Measurements from ENCODE around the gene ARHGAP18. TPM values are rescaled to one million over a fixed set of nuclear protein-coding genes. Genes with fewer than 3 reads are reported as not detected.

Gene ARHGAP18
- total and polyA plus RNA-seq, 4 donors: 1.6 to 8.0 (median 3.0) TPM

DNA sequence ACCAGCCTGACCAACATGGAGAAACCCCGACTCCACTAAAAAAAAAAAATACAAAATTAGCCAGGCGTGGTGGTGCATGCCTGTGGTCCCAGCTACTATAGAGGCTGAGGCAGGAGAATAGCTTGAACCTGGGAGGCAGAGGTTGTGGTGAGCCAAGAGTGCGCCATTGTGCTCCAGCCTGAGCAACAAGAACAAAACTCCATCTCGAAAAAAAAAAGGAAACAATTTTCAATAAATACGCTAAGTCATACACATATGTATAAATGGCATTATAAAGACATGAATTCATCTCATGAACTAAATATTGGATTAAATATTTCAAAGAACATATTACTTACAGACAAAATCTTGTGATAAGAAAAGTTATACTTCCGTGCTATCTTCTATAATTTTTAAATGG is 2.9 kb downstream of the ARHGAP18 start:
- H3K27me3 ChIP-seq (ENCODE audit: control insufficient read depth in 4 of 4, insufficient read depth in 4 of 4, low read length in 3 of 4): no peaks in the 10 kb centered on the region
- peaks cover 0 to 15% (median 10%) of the 10 kb centered on the region in 4 donors for H3K4me1 ChIP-seq (ENCODE audit: control insufficient read depth in 4 of 4, insufficient read depth in 4 of 4, low read length in 3 of 4)
- no peaks in the 10 kb centered on the region for H3K36me3 ChIP-seq (ENCODE audit: control insufficient read depth in 4 of 4, insufficient read depth in 3 of 4, low read depth in 1 of 4, low read length in 3 of 4)
- no peak for DNase-seq (ENCODE audit: low spot score)
- H3K27ac ChIP-seq (ENCODE audit: low read depth in 1 of 2, low read length in 2 of 2): no peak overlapping the region
- no peaks in the 10 kb centered on the region for H3K9me3 ChIP-seq (ENCODE audit: control insufficient read depth in 4 of 4, low read length in 3 of 4)
- WGBS: 97% methylated on average over 6 of the region's 6 CpGs
- TF ChIP-seq, protein P1, sequence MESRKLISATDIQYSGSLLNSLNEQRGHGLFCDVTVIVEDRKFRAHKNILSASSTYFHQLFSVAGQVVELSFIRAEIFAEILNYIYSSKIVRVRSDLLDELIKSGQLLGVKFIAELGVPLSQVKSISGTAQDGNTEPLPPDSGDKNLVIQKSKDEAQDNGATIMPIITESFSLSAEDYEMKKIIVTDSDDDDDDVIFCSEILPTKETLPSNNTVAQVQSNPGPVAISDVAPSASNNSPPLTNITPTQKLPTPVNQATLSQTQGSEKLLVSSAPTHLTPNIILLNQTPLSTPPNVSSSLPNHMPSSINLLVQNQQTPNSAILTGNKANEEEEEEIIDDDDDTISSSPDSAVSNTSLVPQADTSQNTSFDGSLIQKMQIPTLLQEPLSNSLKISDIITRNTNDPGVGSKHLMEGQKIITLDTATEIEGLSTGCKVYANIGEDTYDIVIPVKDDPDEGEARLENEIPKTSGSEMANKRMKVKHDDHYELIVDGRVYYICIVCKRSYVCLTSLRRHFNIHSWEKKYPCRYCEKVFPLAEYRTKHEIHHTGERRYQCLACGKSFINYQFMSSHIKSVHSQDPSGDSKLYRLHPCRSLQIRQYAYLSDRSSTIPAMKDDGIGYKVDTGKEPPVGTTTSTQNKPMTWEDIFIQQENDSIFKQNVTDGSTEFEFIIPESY (IDR thresholded peaks at IDR 0.05): no peak
- TF ChIP-seq SP1 (IDR thresholded peaks at IDR 0.05) (no peak), FOXA1 (IDR thresholded peaks at IDR 0.05) (no peak), JUND (IDR thresholded peaks at IDR 0.05) (no peak), RAD21 (IDR thresholded peaks at IDR 0.05) (no peak), EGR1 (IDR thresholded peaks at IDR 0.05; ENCODE audit: low read depth in 2 of 2) (no peak), TAF1 (conservative IDR thresholded peaks at IDR 0.05) (no peak), FOXA2 (IDR thresholded peaks at IDR 0.05) (no peak), HNF4G (IDR thresholded peaks at IDR 0.05) (no peak), HNF4A (conservative IDR thresholded peaks at IDR 0.05) (no peak), GABPA (IDR thresholded peaks at IDR 0.05 in 1 of 2, conservative IDR thresholded peaks at IDR 0.05 in 1 of 2) (no peak), YY1 (IDR thresholded peaks at IDR 0.05) (no peak)
- TF ChIP-seq, protein P2, sequence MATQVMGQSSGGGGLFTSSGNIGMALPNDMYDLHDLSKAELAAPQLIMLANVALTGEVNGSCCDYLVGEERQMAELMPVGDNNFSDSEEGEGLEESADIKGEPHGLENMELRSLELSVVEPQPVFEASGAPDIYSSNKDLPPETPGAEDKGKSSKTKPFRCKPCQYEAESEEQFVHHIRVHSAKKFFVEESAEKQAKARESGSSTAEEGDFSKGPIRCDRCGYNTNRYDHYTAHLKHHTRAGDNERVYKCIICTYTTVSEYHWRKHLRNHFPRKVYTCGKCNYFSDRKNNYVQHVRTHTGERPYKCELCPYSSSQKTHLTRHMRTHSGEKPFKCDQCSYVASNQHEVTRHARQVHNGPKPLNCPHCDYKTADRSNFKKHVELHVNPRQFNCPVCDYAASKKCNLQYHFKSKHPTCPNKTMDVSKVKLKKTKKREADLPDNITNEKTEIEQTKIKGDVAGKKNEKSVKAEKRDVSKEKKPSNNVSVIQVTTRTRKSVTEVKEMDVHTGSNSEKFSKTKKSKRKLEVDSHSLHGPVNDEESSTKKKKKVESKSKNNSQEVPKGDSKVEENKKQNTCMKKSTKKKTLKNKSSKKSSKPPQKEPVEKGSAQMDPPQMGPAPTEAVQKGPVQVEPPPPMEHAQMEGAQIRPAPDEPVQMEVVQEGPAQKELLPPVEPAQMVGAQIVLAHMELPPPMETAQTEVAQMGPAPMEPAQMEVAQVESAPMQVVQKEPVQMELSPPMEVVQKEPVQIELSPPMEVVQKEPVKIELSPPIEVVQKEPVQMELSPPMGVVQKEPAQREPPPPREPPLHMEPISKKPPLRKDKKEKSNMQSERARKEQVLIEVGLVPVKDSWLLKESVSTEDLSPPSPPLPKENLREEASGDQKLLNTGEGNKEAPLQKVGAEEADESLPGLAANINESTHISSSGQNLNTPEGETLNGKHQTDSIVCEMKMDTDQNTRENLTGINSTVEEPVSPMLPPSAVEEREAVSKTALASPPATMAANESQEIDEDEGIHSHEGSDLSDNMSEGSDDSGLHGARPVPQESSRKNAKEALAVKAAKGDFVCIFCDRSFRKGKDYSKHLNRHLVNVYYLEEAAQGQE (IDR thresholded peaks at IDR 0.05): no peak
- H3K9ac ChIP-seq (ENCODE audit: low read depth in 1 of 2, low read length in 2 of 2): no peak overlapping the region
- H3K4me3 ChIP-seq (ENCODE audit: low read depth in 1 of 3, low read length in 3 of 3): no peak overlapping the region

DNA sequence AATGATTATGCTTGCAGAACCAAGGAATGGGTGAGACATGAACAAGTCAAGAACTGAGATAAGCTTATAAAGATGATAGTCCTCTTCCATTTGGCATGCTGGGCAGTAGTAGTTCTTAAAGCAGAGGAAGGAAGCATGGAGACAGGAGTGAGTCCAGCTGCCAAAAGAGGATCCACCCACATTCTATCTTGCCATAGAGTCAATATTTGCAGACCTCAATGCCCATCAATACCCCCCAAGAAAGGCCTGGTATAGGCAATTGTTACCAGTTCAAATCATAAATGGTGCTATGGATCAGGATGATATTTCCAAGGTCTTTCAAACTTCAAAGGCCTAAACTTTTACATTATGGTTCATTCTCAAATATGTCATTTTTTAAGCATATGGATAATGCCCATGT is 4.8 kb downstream of the ARHGAP18 start:
- no peaks in the 10 kb centered on the region for H3K9me3 ChIP-seq (ENCODE audit: control insufficient read depth in 4 of 4, low read length in 3 of 4)
- no peak for TF ChIP-seq SP1 (IDR thresholded peaks at IDR 0.05)
- no peak for TF ChIP-seq NR2F2 (IDR thresholded peaks at IDR 0.05)
- TF ChIP-seq, protein P2 (IDR thresholded peaks at IDR 0.05): no peak
- no peak for TF ChIP-seq FOXA1 (IDR thresholded peaks at IDR 0.05)
- TF ChIP-seq EGR1 (IDR thresholded peaks at IDR 0.05; ENCODE audit: low read depth in 2 of 2): no peak
- TF ChIP-seq, protein P3, sequence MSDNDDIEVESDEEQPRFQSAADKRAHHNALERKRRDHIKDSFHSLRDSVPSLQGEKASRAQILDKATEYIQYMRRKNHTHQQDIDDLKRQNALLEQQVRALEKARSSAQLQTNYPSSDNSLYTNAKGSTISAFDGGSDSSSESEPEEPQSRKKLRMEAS (IDR thresholded peaks at IDR 0.05): no peak
- no peak for TF ChIP-seq TAF1 (conservative IDR thresholded peaks at IDR 0.05)
- TF ChIP-seq, protein P4, sequence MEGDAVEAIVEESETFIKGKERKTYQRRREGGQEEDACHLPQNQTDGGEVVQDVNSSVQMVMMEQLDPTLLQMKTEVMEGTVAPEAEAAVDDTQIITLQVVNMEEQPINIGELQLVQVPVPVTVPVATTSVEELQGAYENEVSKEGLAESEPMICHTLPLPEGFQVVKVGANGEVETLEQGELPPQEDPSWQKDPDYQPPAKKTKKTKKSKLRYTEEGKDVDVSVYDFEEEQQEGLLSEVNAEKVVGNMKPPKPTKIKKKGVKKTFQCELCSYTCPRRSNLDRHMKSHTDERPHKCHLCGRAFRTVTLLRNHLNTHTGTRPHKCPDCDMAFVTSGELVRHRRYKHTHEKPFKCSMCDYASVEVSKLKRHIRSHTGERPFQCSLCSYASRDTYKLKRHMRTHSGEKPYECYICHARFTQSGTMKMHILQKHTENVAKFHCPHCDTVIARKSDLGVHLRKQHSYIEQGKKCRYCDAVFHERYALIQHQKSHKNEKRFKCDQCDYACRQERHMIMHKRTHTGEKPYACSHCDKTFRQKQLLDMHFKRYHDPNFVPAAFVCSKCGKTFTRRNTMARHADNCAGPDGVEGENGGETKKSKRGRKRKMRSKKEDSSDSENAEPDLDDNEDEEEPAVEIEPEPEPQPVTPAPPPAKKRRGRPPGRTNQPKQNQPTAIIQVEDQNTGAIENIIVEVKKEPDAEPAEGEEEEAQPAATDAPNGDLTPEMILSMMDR (IDR thresholded peaks at IDR 0.05; ENCODE audit: low read depth, low read length, missing input control): no peak
- TF ChIP-seq RXRA (IDR thresholded peaks at IDR 0.05): no peak
- no peak for TF ChIP-seq GABPA (IDR thresholded peaks at IDR 0.05 in 1 of 2, conservative IDR thresholded peaks at IDR 0.05 in 1 of 2)
- no peak for TF ChIP-seq JUND (IDR thresholded peaks at IDR 0.05)
- no peak for TF ChIP-seq YY1 (IDR thresholded peaks at IDR 0.05)
- H3K27ac ChIP-seq (ENCODE audit: low read depth in 1 of 2, low read length in 2 of 2): no peak overlapping the region
- H3K9ac ChIP-seq (ENCODE audit: low read depth in 1 of 2, low read length in 2 of 2): no peak overlapping the region
- H3K36me3 ChIP-seq (ENCODE audit: control insufficient read depth in 4 of 4, insufficient read depth in 3 of 4, low read depth in 1 of 4, low read length in 3 of 4): no peaks in the 10 kb centered on the region
- DNase-seq (ENCODE audit: low spot score): no peak
- no peak overlapping the region for H3K4me3 ChIP-seq (ENCODE audit: low read depth in 1 of 3, low read length in 3 of 3)
- H3K27me3 ChIP-seq (ENCODE audit: control insufficient read depth in 4 of 4, insufficient read depth in 4 of 4, low read length in 3 of 4): no peaks in the 10 kb centered on the region
- H3K4me1 ChIP-seq (ENCODE audit: control insufficient read depth in 4 of 4, insufficient read depth in 4 of 4, low read length in 3 of 4): peaks cover 0 to 13% (median 7%) of the 10 kb centered on the region in 4 donors

Data from liver (tissue), 9 donors.